ENCODE measurements around the gene CAMTA2. TPM values are rescaled to one million over a fixed set of nuclear protein-coding genes. Genes with fewer than 3 reads are reported as not detected.

The CAMTA2 gene
- total RNA-seq, 2 donors from 2014 or later: 17.1 to 48.8 TPM

DNA sequence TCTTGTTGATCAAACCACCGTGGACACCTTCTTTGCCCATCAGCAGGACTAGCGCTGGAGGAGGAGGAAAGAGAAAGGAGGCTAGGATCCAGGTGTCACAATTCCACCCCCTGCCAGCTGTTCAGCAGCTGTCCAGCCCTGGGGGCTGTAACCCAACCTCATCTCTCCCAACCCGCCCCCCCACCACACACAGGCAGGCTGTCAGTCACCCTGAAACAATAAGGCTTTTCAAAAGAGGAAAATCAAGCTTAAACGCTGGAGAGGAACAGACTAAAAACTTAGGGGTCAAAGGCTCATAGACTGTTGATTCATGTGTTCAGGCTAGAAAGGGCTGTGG, 41.6 kb downstream of the CAMTA2 start:
- ATAC-seq (no peak), DNase-seq (no peak)
- no peaks in the 10 kb centered on the region for H3K9me3 ChIP-seq
- H3K4me1 ChIP-seq: peaks cover 45% of the 10 kb centered on the region
- peak overlapping the region in 3 of 4 donors; percentile 13 to 99 (median 37) for H3K27ac ChIP-seq
- no peaks in the 10 kb centered on the region for H3K27me3 ChIP-seq
- WGBS, 2 donors: 28 to 32% methylated on average over 4 of the region's 4 CpGs
- intact Hi-C loops (cut with DNase I): no loop called here
- peaks cover 0 to 4% of the 10 kb centered on the region in 2 donors for H3K36me3 ChIP-seq (replicated peaks in 1 of 2; ENCODE audit: insufficient read depth in 1 of 2, low read depth in 2 of 2)
- no peak overlapping the region for H3K4me3 ChIP-seq
- no peak for TF ChIP-seq POLR2A (IDR thresholded peaks at IDR 0.05)
- TF ChIP-seq, protein P1, sequence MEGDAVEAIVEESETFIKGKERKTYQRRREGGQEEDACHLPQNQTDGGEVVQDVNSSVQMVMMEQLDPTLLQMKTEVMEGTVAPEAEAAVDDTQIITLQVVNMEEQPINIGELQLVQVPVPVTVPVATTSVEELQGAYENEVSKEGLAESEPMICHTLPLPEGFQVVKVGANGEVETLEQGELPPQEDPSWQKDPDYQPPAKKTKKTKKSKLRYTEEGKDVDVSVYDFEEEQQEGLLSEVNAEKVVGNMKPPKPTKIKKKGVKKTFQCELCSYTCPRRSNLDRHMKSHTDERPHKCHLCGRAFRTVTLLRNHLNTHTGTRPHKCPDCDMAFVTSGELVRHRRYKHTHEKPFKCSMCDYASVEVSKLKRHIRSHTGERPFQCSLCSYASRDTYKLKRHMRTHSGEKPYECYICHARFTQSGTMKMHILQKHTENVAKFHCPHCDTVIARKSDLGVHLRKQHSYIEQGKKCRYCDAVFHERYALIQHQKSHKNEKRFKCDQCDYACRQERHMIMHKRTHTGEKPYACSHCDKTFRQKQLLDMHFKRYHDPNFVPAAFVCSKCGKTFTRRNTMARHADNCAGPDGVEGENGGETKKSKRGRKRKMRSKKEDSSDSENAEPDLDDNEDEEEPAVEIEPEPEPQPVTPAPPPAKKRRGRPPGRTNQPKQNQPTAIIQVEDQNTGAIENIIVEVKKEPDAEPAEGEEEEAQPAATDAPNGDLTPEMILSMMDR (IDR thresholded peaks at IDR 0.05): no peak

DNA sequence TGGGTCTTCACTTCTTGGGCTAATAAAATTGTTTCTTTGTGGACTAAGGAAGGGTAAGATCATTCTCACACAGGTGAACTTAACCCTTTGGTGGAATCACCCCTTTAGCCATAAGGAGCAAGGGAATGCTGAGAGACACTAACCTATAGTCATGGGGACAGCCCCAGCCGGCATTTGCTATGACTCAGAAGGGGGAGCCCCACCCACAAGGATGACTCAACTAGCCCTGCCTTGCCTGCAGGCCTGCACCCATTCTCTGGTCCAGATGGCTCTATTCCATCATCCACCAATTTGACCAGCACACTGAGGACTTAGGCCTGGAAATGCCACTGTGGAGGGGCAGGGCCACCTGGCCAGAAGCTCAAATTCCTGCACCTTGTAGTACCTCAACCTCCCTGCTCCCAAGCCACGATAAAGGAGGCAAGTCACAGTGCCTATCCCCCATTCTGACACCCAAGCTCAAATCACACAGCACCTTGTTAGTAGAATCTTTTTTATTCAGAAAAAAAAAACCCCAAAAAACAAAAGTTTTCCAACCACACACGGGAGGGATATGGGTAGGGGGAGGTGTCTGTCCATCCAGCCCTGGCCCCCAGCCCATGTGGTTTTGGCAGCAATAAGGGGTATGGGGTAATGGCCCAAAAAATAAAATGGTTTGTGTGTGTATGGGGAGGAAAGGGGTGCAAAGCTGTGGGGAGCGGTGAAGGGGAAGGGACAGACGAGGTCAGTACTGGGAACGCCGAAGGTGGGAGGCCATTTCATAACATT, 42.1 kb downstream of the CAMTA2 start:
- H3K27me3 ChIP-seq: no peaks in the 10 kb centered on the region
- TF ChIP-seq, protein P1 (IDR thresholded peaks at IDR 0.05): no peak
- no peak for TF ChIP-seq POLR2A (IDR thresholded peaks at IDR 0.05)
- H3K9me3 ChIP-seq: no peaks in the 10 kb centered on the region
- intact Hi-C loops (cut with DNase I): no loop called here
- no peak overlapping the region for H3K4me3 ChIP-seq
- WGBS, 2 donors: 49 to 68% methylated on average over 6 to 7 of the region's 7 CpGs
- peak overlapping the region; percentile 4 to 99 (median 32) for H3K27ac ChIP-seq
- H3K36me3 ChIP-seq (replicated peaks in 1 of 2; ENCODE audit: insufficient read depth in 1 of 2, low read depth in 2 of 2): peaks cover 0 to 4% of the 10 kb centered on the region in 2 donors
- ATAC-seq (no peak), DNase-seq (peak; percentile 66 to 87 (median 76))
- H3K4me1 ChIP-seq: peaks cover 42% of the 10 kb centered on the region

GRCh38 chr17:4944554-4945175, 42.8 kb downstream of the CAMTA2 start:
- Histone ChIP-seq H3K36me3 (replicated peaks in 1 of 2; ENCODE audit: insufficient read depth in 1 of 2, low read depth in 2 of 2) (peaks cover 0 to 4% of the 10 kb centered on the region in 2 donors), H3K9me3 (no peaks in the 10 kb centered on the region), H3K4me1 (peaks cover 38% of the 10 kb centered on the region), H3K4me3 (no peak overlapping the region), H3K27ac (peak overlapping the region; percentile 4 to 99 (median 32)), H3K27me3 (no peaks in the 10 kb centered on the region)
- intact Hi-C loops (cut with DNase I): no loop called here
- WGBS, 2 donors: 49 to 59% methylated on average over 5 to 8 of the region's 8 CpGs
- ATAC-seq: no peak
- DNase-seq: no peak
- TF ChIP-seq, protein P1 (IDR thresholded peaks at IDR 0.05): no peak
- TF ChIP-seq POLR2A (IDR thresholded peaks at IDR 0.05): no peak

- no peak for DNase-seq
- 65 to 81% methylated on average over 3 of the region's 3 CpGs for WGBS, 2 donors
These were observed 43.3 kb downstream of the CAMTA2 start for GRCh38 chr17:4944163-4944553.

More at GRCh38 chr17:4944163-4944553, 43.3 kb downstream of the CAMTA2 start:
- Histone ChIP-seq H3K9me3 (no peaks in the 10 kb centered on the region), H3K36me3 (replicated peaks in 1 of 2; ENCODE audit: insufficient read depth in 1 of 2, low read depth in 2 of 2) (peaks cover 0 to 4% of the 10 kb centered on the region in 2 donors), H3K27me3 (no peaks in the 10 kb centered on the region), H3K4me1 (peaks cover 38% of the 10 kb centered on the region), H3K4me3 (no peak overlapping the region), H3K27ac (peak overlapping the region in 2 of 4 donors; percentile 37 to 99)
- ATAC-seq: no peak
- TF ChIP-seq, protein P1 (IDR thresholded peaks at IDR 0.05): no peak
- peak in 1 of 3 donors; percentile 12 for TF ChIP-seq POLR2A (IDR thresholded peaks at IDR 0.05)
- intact Hi-C loops (cut with DNase I): no loop called here

Data from body of pancreas (tissue), 4 donors.